Trophoblast cell (in vitro differentiated cells and primary cell): ENCODE measurements around the gene OR4E1.

Experiments used
- DNase-seq, 2 donors: peaks; one replicate each; pipeline ENCODE4 v3.0.0-alpha.2; 2016
- H2AFZ ChIP-seq: 2 replicates; pipeline ENCODE4 v1.6.1; 2013; ENCODE audit warnings: low read length, moderate library complexity, mild to moderate bottlenecking; ENCODE audit not compliant: insufficient read depth, poor library complexity
- H2AK5ac ChIP-seq: 2 replicates; pipeline ENCODE4 v1.6.1; 2013; ENCODE audit warnings: mild to moderate bottlenecking, low read length
- H2BK120ac ChIP-seq: 2 replicates; pipeline ENCODE4 v1.6.1; 2013; ENCODE audit warnings: low read length, mild to moderate bottlenecking, moderate library complexity; ENCODE audit not compliant: insufficient read depth, poor library complexity
- H2BK12ac ChIP-seq: 2 replicates; pipeline ENCODE4 v1.6.1; 2013; ENCODE audit warnings: mild to moderate bottlenecking, low read length, moderate library complexity
- H2BK5ac ChIP-seq: 2 replicates; pipeline ENCODE4 v1.6.1; 2013; ENCODE audit warnings: low read length, low read depth, moderate library complexity, mild to moderate bottlenecking; ENCODE audit not compliant: poor library complexity
- H3K14ac ChIP-seq: 2 replicates; pipeline ENCODE4 v1.6.1; 2013; ENCODE audit warnings: mild to moderate bottlenecking, low read length
- H3K18ac ChIP-seq: 2 replicates; pipeline ENCODE4 v1.6.1; 2013; ENCODE audit warnings: mild to moderate bottlenecking, low read length
- H3K23ac ChIP-seq: 2 replicates; pipeline ENCODE4 v1.6.1; 2013; ENCODE audit warnings: low read length
- H3K27ac ChIP-seq: 2 replicates; pipeline ENCODE4 v1.5.1; 2013; ENCODE audit warnings: low read depth, mild to moderate bottlenecking, inconsistent platforms, low read length, moderate library complexity
- H3K27me3 ChIP-seq: 2 replicates; pipeline ENCODE4 v1.6.1; 2013; ENCODE audit warnings: inconsistent platforms, mild to moderate bottlenecking, low read length, moderate library complexity; ENCODE audit not compliant: insufficient read depth
- H3K36me3 ChIP-seq, 2 experiments: 1 replicate in 1 of 2; 2 replicates in 1 of 2; pipeline ENCODE4 v1.6.1; 2013; ENCODE audit warnings: low read length in 2 of 2, mild to moderate bottlenecking in 2 of 2, moderate library complexity in 1 of 2; ENCODE audit not compliant: insufficient read depth in 2 of 2, control insufficient read depth in 1 of 2
- H3K4ac ChIP-seq: 2 replicates; pipeline ENCODE4 v1.6.1; 2013; ENCODE audit warnings: low read depth, mild to moderate bottlenecking, low read length, moderate library complexity
- H3K4me1 ChIP-seq, 2 experiments: 1 replicate in 1 of 2; 2 replicates in 1 of 2; pipeline ENCODE4 v1.6.1; 2013; ENCODE audit warnings: low read length in 2 of 2, mild to moderate bottlenecking in 2 of 2, moderate library complexity in 1 of 2; ENCODE audit not compliant: insufficient read depth in 2 of 2, control insufficient read depth in 1 of 2
- H3K4me2 ChIP-seq: 2 replicates; pipeline ENCODE4 v1.6.1; 2013; ENCODE audit warnings: inconsistent platforms, mild to moderate bottlenecking, low read length, moderate library complexity
- H3K4me3 ChIP-seq: 2 replicates; pipeline ENCODE4 v1.5.1; 2013; ENCODE audit warnings: mild to moderate bottlenecking, low read depth, low read length, inconsistent platforms
- H3K79me1 ChIP-seq: one replicate; pipeline ENCODE4 v1.6.1; 2013; ENCODE audit warnings: low read length
- H3K79me2 ChIP-seq: 2 replicates; pipeline ENCODE4 v1.6.1; 2013; ENCODE audit warnings: low read length, mild to moderate bottlenecking; ENCODE audit not compliant: control insufficient read depth, insufficient read depth, poor library complexity
- H3K9ac ChIP-seq: 2 replicates; pipeline ENCODE4 v1.6.1; 2013; ENCODE audit warnings: mild to moderate bottlenecking, low read length
- H3K9me3 ChIP-seq: 2 replicates; pipeline ENCODE4 v1.6.1; 2013; ENCODE audit warnings: low read depth, mild to moderate bottlenecking, control low read depth, inconsistent platforms, low read length; ENCODE audit not compliant: insufficient read depth
- H4K12ac ChIP-seq: 2 replicates; pipeline ENCODE4 v1.6.1; 2013; ENCODE audit warnings: low read depth, mild to moderate bottlenecking, low read length, moderate library complexity
- H4K8ac ChIP-seq: 2 replicates; pipeline ENCODE4 v1.6.1; 2013; ENCODE audit warnings: low read depth, mild to moderate bottlenecking, low read length, moderate library complexity
- H4K91ac ChIP-seq: one replicate; pipeline ENCODE4 v1.6.1; 2013; ENCODE audit warnings: low read depth, mild to moderate bottlenecking, low read length, moderate library complexity
- WGBS: extraction: QIAGEN DNeasy Blood & Tissue Kit; methylation state at CpG from one replicate; pipeline ENCODE4 v1.1.7; 2013; ENCODE audit warnings: missing lambda C conversion rate; ENCODE audit not compliant: insufficient read length, insufficient coverage; ENCODE audit errors: extremely low coverage; 5-methylcytosine and 5-hydroxymethylcytosine counted together

The OR4E1 gene

GRCh38 chr14:21643407-21643806 lies 30.2 kb downstream of the OR4E1 start:
- no peak overlapping the region for H4K12ac ChIP-seq
- no peak overlapping the region for H3K23ac ChIP-seq
- no peak overlapping the region for H3K14ac ChIP-seq
- no peaks in the 10 kb centered on the region for H3K79me1 ChIP-seq
- no peak overlapping the region for H3K18ac ChIP-seq
- no peak for DNase-seq
- H2AK5ac ChIP-seq: no peak overlapping the region
- no peak overlapping the region for H4K8ac ChIP-seq
- no peak overlapping the region for H3K9ac ChIP-seq
- no peaks in the 10 kb centered on the region for H3K36me3 ChIP-seq
- no peak overlapping the region for H2BK5ac ChIP-seq
- H2BK12ac ChIP-seq: no peak overlapping the region
- no peak overlapping the region for H2BK120ac ChIP-seq
- no peak overlapping the region for H3K4me3 ChIP-seq
- no peaks in the 10 kb centered on the region for H3K27me3 ChIP-seq
- no peak overlapping the region for H2AFZ ChIP-seq
- H3K79me2 ChIP-seq: no peaks in the 10 kb centered on the region
- H4K91ac ChIP-seq: no peak overlapping the region
- H3K9me3 ChIP-seq: no peaks in the 10 kb centered on the region
- H3K4ac ChIP-seq: no peak overlapping the region
- no peaks in the 10 kb centered on the region for H3K4me1 ChIP-seq
- no peak overlapping the region for H3K27ac ChIP-seq
- WGBS: no CpG with 5 or more reads among the region's 5 CpGs
- H3K4me2 ChIP-seq: no peak overlapping the region

GRCh38 chr14:21642683-21643082 lies 30.9 kb downstream of the OR4E1 start:
- no peak overlapping the region for H3K14ac ChIP-seq
- H4K8ac ChIP-seq: no peak overlapping the region
- H3K9me3 ChIP-seq: no peaks in the 10 kb centered on the region
- no peak overlapping the region for H3K23ac ChIP-seq
- H3K4me1 ChIP-seq: no peaks in the 10 kb centered on the region
- no peak overlapping the region for H3K4me2 ChIP-seq
- H2BK12ac ChIP-seq: no peak overlapping the region
- H3K4ac ChIP-seq: no peak overlapping the region
- H3K27me3 ChIP-seq: no peaks in the 10 kb centered on the region
- H3K79me2 ChIP-seq: no peaks in the 10 kb centered on the region
- no peak overlapping the region for H4K91ac ChIP-seq
- no peak overlapping the region for H3K18ac ChIP-seq
- DNase-seq: no peak
- no peak overlapping the region for H2AK5ac ChIP-seq
- H2BK5ac ChIP-seq: no peak overlapping the region
- H3K36me3 ChIP-seq: no peaks in the 10 kb centered on the region
- no peak overlapping the region for H3K4me3 ChIP-seq
- H3K79me1 ChIP-seq: no peaks in the 10 kb centered on the region
- H4K12ac ChIP-seq: no peak overlapping the region
- WGBS: no CpG with 5 or more reads among the region's 3 CpGs
- no peak overlapping the region for H2AFZ ChIP-seq
- no peak overlapping the region for H3K9ac ChIP-seq
- H2BK120ac ChIP-seq: no peak overlapping the region
- no peak overlapping the region for H3K27ac ChIP-seq

DNA sequence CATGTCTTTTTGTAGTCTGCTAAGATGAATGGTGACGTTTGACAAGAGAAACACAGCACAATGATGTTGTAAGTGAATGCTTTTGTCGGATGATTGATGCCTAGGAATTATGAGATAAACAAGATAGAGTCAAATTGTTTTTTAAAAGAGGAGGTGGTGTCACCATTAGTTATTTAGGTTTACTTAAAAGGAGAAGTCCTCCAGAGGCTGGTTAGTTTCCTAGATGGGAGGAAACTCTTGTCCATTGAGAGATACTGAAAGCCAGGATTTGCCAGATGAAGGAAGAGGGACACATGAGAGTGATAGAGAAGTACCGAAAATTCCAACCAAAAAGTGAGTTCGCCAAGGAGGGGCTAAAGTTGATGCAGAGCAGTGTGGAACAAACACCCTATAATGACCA lies 38.8 kb downstream of the OR4E1 start, which contains the start of gene OR10G2:
TSS of gene OR10G2 (minus strand) at position 101 of the 400 bp plus-strand sequence. CDS start at position 3, 98 bp downstream.
- Histone ChIP-seq H3K4me2 (no peak within 1 kb of the TSS), H3K23ac (no peak within 1 kb of the TSS), H3K27ac (no peak within 1 kb of the TSS), H2BK12ac (no peak within 1 kb of the TSS), H3K14ac (no peak within 1 kb of the TSS), H2AK5ac (no peak within 1 kb of the TSS), H3K4me3 (no peak within 1 kb of the TSS), H2BK120ac (no peak within 1 kb of the TSS), H3K4ac (no peak within 1 kb of the TSS), H3K36me3 (no peaks in the 10 kb centered on the region), H3K9ac (no peak within 1 kb of the TSS), H3K27me3 (no peaks in the 10 kb centered on the region), H3K9me3 (no peaks in the 10 kb centered on the region), H3K79me1 (no peaks in the 10 kb centered on the region), H3K18ac (no peak within 1 kb of the TSS), H4K91ac (no peak within 1 kb of the TSS), H2AFZ (no peak within 1 kb of the TSS), H2BK5ac (no peak within 1 kb of the TSS), H3K79me2 (no peaks in the 10 kb centered on the region), H3K4me1 (no peaks in the 10 kb centered on the region), H4K8ac (no peak within 1 kb of the TSS), H4K12ac (no peak within 1 kb of the TSS)
- WGBS: no CpG with 5 or more reads among the region's 4 CpGs
- no peak for DNase-seq

DNA sequence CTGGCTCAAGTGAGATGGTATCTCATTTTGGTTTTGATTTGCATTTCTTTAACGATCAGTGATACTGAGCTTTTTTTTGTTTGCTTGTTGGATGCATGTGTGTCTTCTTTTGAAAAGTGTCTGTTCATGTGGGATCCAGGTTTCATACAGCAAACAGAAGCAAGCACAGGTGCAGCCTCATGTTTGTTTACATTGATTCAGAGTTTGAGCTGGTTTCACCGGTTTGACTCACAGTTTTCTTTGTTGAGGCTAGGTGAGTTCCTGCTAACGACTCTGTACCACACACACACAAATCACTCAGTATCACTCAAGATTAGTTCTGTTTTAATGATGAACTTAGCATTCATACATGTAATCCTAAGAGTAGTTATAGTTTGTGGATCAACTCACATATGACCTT lies 42.5 kb downstream of the OR4E1 start:
- H2BK120ac ChIP-seq: no peak overlapping the region
- no peak for DNase-seq
- no peaks in the 10 kb centered on the region for H3K79me2 ChIP-seq
- no peak overlapping the region for H2AK5ac ChIP-seq
- H3K36me3 ChIP-seq: no peaks in the 10 kb centered on the region
- no peaks in the 10 kb centered on the region for H3K79me1 ChIP-seq
- no peaks in the 10 kb centered on the region for H3K9me3 ChIP-seq
- no peak overlapping the region for H3K27ac ChIP-seq
- H3K27me3 ChIP-seq: no peaks in the 10 kb centered on the region
- H3K18ac ChIP-seq: no peak overlapping the region
- no peak overlapping the region for H2AFZ ChIP-seq
- H3K14ac ChIP-seq: no peak overlapping the region
- H3K4me2 ChIP-seq: no peak overlapping the region
- H4K8ac ChIP-seq: no peak overlapping the region
- H3K4me3 ChIP-seq: no peak overlapping the region
- H4K91ac ChIP-seq: no peak overlapping the region
- no peak overlapping the region for H3K9ac ChIP-seq
- no peak overlapping the region for H4K12ac ChIP-seq
- no peak overlapping the region for H2BK5ac ChIP-seq
- H3K23ac ChIP-seq: no peak overlapping the region
- no CpG with 5 or more reads among the region's 3 CpGs for WGBS
- H2BK12ac ChIP-seq: no peak overlapping the region
- H3K4me1 ChIP-seq: no peaks in the 10 kb centered on the region
- H3K4ac ChIP-seq: no peak overlapping the region
